Measurements from ENCODE around the gene SH3BP4.
"Not testable (repeated sequence)": the region's sequence is repeated elsewhere in the genome, so short reads cannot be mapped to it uniquely, and the experiment has no call there.

The SH3BP4 gene

DNA sequence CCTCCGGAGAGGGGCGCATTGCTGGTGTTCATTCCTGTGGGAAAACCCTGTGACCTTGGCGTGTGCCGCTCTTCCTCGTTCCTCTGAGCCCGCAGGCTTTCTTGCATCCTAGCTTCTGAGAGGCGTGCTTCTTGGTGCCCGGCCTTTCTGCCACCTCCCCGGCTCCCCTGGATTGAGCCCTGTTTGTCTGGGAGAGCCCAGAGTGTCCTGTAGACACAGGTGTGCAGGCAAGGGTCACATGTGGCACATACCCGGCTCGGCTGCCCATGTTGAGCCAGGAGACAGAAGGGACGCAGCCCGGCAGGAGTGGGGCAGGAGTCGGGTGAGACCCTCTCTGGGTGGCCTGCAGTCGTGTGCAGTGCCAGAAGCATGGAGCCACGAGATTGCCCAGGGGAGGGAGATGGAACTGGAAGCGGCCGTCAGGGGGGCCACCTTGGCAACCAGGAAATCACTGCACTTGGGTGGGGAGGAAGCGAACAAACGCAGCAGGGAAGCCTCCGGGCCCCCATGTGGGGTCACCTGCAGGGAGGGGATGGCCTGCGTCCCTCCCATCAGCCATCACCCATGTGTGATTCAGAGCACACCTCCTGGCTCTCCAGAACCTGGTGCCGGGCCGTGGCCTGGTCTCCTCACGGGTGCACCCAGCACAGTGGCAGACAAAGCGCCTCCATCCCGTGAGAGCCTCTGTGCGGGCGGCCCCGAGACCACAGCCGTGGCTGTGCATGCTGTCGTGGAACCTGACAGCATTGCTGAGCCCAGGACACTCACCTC, 92.9 kb downstream of the SH3BP4 start:
- no peak for DNase-seq

DNA sequence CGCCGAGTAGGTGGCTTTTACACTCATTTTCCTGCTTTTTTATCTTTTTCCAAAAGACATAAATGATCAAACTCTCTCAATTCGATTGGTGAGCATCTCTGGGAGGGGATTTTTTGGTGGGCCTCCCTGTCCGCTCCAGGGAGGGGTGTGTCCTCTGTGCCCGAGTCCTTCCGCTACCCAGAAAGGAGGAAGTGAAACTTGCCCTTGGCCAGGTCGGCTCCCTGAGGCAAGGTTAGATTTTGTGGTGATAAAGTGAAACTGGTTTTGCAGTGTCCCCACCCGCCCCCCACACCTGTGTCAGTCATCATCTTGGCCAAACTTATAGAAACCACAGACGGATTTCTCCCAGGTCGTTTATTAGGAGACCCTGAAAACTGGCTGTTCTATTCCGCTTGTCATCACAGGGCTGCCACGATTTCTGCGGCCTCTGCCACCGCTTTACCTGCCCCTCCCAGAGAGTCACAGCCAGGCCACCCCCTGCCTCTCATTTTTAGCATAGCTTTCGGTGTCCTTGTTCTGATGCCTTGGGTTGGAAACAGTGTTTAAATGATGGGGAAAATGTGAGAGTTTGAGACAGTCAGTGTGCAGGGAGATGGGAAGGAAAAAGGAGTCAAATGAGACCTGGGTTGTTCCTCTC, 93.6 kb downstream of the SH3BP4 start:
- no peak for DNase-seq

GRCh38 chr2:235045973-235046343, 94.1 kb downstream of the SH3BP4 start:
- no peak for DNase-seq

DNA sequence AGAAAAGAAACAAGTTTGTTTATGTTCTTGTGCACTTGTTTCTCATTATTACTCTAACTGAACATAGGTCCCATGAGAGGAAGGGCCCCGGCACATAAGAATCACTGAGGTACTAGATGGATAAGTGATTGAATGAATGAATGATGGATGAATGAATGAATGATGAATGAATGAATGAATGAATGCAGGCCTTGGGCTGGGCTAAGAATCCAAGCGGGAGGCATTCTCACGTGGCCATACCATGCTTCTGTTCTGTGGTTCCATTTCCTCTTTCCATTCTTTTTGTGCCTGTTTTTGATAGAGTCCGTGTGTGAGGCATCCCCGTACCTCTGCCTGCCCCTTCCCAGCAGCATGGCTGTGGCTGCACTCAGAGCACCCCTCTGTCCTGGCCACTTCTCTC, 94.8 kb downstream of the SH3BP4 start:
- no peak for DNase-seq

DNA sequence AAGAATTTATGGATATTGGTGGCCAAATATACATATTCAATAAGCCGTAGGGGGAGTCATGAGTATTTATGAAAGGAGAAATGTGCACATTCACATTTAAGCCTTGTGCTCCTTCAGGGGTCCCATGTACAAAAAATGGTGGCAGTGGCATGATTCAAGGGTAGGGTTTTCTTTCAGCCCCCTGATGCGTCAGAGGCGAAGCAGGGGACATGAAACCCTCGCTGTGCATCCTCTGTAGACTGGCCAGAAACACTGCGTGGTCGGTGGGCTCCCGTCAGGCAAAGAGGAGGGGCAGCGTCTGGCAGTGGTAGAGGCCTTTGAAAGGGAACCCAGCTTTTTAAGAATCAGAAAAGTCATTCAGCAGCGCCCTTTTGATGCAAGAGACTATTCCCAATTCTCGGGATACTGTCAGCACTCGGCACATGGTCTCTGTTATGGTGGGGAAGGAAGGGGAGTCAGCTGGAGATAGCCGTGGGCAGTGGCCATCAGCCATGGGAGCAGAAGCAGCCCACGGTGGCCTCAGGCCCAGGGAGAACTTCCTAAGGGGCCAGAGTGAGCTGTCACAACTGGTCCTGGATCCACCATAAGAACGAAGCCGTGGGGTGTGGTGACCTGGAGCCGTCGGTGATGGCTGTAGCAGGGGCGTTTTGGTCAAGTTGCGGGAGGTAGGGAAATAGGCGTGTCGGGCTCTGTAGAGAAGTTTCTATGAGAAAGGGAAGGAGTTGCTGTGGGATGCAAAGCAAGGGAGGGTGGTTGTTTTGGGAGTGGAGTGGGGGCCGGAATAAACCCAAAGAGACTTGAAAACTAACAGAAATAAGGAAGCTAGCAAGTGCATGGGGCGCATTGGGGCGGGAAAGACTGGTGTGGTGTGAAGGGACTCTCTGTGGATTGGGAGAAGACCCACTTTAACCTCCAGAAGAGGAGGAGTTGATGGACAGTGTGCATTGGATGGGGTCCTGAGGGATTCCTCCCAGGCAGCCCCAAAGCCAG, 95.6 kb downstream of the SH3BP4 start:
- DNase-seq = no peak

- no peak for DNase-seq
These were observed 96.7 kb downstream of the SH3BP4 start for GRCh38 chr2:235048549-235048948.

DNA sequence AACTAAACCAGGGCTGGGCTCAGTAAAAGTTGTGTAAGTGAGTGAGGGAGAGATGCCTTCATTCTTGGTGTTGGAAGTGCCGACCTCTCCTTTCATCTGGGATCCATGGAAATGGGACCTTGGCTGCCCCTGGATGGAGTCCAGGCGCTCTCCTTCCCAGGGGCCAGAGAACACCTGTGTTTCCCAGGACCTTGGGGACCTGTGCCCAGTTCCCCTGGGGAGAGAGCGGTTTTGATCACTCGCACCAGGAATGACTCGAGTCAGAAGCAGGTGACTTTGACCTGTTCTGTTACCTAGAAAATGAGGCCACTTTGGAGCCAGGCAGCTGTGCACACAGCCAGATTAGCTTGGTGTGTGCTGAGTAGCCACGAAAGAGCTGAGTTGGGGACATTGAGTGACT, 97.3 kb downstream of the SH3BP4 start:
- no peak for DNase-seq

GRCh38 chr2:235049719-235050118, 97.9 kb downstream of the SH3BP4 start:
- no peak for DNase-seq

- DNase-seq = peak; percentile 84
These were observed 99.1 kb downstream of the SH3BP4 start for GRCh38 chr2:235050980-235051351.

DNA sequence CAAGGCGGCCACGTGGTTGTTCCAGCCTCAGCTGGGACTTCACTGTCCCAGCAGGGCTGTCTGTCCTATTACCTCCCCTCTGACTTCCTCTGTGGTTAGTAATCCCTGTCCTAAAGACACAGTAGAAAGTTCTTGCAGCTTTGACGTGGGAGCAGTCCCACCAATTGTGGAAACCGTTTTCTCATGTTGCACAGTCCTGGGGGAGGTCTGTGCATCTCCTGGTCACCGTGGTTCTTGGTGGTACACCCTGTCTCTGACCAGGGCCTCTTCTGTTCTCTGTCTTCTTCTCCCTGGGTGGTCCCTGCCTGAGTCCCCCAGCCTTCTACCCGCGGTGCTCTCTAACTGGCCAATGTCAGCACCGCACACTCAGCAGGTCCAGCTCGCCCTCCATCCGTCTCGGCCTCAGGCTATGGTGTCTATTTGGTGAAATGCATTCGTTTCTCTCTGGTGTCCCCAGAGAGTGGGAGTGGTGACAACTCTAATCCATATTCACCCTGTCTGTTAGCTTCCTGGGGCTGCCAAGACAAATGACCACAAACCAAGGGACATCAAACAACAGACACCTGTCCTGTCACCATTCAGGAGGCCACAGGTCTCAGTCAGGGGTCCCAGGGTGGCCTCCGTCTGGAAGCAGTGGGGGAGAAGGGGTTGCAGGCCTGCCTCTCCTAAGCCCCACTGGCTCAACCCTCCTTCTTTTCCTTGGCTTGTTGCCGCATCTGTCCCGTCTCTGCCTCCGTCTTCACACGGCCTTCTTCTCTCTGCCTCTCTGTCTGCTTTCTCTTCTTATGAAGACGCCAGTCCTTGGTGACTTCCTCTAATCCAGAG, 99.8 kb downstream of the SH3BP4 start:
- no peak for DNase-seq

GRCh38 chr2:235052514-235053354, 100.9 kb downstream of the SH3BP4 start:
- DNase-seq = no peak

DNA sequence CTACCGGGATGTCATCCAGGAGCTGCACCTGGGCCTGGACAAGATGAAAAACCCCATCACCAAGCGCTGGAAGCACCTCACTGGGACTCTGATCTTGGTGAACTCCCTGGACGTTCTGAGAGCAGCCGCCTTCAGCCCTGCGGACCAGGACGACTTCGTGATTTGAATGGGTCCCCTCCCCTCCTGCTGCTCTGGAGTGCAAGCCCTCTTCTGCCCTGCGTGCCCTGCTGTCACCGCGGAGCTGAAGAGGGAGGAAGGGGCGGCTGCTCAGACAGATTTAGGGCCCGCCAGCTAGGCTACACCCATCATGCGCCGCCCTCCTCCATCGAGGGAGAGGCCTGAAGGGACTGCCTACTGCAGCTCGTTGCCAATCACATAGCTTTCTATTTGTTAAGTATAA, 101.8 kb downstream of the SH3BP4 start:
- DNase-seq = no peak

- DNase-seq = no peak
These were observed 102.7 kb downstream of the SH3BP4 start for GRCh38 chr2:235054475-235054874.

GRCh38 chr2:235054919-235055318, 103.1 kb downstream of the SH3BP4 start:
- DNase-seq = no peak

DNA sequence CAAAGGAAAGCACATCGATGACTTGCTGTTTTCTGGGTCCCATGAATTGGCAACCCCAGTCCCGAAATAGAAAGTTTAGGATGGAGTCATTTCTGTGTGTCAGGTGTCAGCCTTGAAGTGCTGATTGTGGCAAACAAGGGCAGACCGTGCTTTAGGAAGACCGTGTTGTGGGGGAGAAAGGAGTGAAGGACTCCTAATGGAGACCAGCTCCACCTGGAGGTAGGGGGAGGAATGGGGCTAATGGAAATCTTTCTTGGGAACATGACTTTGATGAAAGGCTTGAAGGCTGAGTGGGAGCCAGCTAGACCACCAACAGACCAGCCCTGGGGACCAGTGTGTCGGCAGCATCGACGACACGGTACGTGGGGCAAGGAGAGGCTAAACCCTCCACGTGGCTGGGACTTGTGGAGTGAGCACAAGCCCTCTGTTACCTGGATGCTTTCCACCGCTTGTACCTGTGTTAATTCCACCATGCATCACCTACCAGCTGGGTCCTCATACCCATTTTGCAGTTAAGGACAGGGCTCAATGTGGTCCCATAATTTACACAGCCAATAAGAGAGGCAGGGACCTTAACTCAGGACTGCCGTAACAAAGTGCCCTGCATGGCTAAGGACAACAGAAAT, 104.2 kb downstream of the SH3BP4 start:
- peak; percentile 11 for DNase-seq

DNA sequence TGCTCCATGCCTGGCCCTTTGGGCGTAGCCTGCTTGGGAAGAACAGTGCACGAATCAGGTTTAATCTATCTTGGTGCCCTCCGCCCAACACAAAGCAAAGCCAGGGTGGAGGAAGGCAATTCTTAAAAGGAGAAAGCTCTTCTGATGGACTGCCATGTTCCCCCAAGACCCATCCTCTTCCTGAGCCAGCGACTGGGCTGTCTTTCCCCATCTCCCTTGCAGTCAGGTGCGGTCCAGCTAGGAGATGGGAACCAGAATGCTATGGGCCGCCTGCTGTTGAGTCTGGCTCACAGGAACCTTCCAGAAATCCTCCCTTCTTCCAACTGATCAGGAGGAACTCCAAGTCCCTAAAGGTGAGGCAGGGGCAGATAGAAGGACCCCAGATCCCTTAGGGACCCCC, 105.0 kb downstream of the SH3BP4 start:
- no peak for DNase-seq

DNA sequence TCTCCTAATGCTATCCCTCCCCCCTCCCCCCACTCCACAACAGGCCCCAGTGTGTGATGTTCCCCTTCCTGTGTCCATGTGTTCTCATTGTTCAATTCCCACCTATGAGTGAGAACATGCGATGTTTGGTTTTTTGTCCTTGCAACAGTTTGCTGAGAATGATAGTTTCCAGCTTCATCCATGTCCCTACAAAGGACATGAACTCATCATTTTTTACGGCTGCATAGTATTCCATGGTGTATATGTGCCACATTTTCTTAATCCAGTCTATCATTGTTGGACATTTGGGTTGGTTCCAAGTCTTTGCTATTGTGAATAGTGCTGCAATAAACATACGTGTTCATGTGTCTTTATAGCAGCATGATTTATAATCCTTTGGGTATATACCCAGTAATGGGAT, 105.8 kb downstream of the SH3BP4 start:
- not testable (repeated sequence) for DNase-seq

DNA sequence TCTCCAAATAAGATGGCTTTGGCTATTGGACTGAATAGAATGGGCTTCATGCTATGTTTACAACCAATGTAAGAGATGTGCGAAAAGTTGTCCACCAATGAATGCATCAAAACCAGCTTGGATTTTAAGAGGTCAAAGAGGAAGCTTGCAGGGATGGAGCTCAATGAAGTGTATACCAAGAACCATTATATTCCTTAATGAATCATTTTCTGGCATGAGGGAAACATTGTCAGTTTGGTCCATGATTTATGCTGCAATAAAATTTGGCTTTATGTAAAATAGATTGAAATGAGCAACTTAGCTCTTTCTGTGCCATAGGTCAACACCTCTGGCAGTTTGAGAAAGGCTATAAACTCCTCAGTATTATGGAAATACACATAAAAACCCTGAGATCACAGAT, 107.3 kb downstream of the SH3BP4 start:
- no peak for DNase-seq

DNA sequence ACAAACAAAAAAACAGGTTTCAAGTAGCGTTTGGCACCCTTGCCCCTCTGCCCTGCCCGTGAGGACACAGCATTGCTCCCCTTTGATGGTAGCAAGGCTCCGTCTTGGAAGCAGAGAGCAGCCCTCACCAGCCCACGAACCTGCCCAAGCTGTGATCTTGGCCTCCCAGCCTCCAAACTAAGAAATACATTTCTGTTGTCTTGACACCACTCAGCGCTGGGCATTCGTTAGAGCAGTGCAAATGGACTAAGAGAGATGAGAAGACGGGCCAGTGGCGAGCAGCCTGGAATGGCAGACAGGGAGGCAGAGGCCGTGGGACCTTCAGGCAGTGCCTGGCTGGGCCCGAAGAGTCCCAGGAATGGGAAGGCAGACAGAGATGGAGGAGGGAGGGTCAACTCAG, 109.8 kb downstream of the SH3BP4 start:
- no peak for DNase-seq

GRCh38 chr2:235063471-235063961, 111.7 kb downstream of the SH3BP4 start:
- DNase-seq = no peak

DNA sequence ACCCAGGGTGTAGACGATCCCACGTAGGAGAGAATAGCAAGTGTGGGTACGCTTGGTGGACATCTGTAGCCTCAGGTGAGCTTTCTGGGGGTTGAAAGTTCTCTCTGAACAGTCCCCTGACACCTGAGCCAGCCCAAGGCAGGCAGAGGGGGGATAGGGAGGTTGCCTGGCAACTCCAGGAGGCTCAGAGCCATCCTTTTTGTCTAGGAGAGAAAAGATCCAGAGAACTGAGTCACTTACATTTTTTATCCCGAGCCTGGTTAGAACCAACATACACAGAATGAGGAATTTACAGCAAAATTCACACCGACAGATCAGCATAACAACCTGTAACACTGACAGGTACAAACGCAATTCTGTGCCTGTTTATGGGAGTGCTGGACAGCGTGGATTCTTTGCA, 113.2 kb downstream of the SH3BP4 start:
- DNase-seq = no peak

Data from HCEC 1CT (cell line).